Loucy (cell line): ENCODE data around the gene CHMP4B.

ENCODE experiments used
- H2AFZ ChIP-seq: fragments of 200-600 bp; sonication (generic); 2 replicates; pipeline ENCODE4 v1.6.0; 2016; ENCODE audit warnings: antibody characterized with exemption, mild to moderate bottlenecking, low read length, moderate library complexity
- H3F3A ChIP-seq: fragments of 200-600 bp; 2 replicates; pipeline ENCODE4 v1.6.0; 2016; ENCODE audit warnings: antibody characterized with exemption, low read depth, mild to moderate bottlenecking
- H3K27me3 ChIP-seq: fragments of 200-600 bp; sonication (generic); 2 replicates; pipeline ENCODE4 v1.6.1; 2014; ENCODE audit warnings: low read length, mild to moderate bottlenecking; ENCODE audit not compliant: insufficient read depth, poor library complexity, severe bottlenecking
- H3K36me3 ChIP-seq: fragments of 200-600 bp; sonication (generic); 2 replicates; pipeline ENCODE4 v1.6.1; 2016; ENCODE audit warnings: low read length; ENCODE audit not compliant: insufficient read depth
- H3K4me1 ChIP-seq: fragments of 200-600 bp; sonication (generic); 2 replicates; pipeline ENCODE4 v1.5.1; 2014; ENCODE audit warnings: low read length, mild to moderate bottlenecking; ENCODE audit not compliant: insufficient read depth, poor library complexity, severe bottlenecking
- H3K4me2 ChIP-seq: fragments of 200-600 bp; sonication (generic); 2 replicates; pipeline ENCODE4 v1.6.0; 2014; ENCODE audit warnings: antibody characterized with exemption, low read length, low read depth, mild to moderate bottlenecking; ENCODE audit not compliant: poor library complexity, severe bottlenecking
- H3K4me3 ChIP-seq: fragments of 200-600 bp; sonication (generic); 2 replicates; pipeline ENCODE4 v1.5.1; 2014; ENCODE audit warnings: low read length, mild to moderate bottlenecking, mixed read lengths; ENCODE audit not compliant: poor library complexity, severe bottlenecking
- H3K79me2 ChIP-seq: fragments of 200-600 bp; sonication (generic); 2 replicates; pipeline ENCODE4 v1.6.1; 2014; ENCODE audit warnings: low read length; ENCODE audit not compliant: insufficient read depth
- H3K9ac ChIP-seq: fragments of 200-600 bp; sonication (generic); 2 replicates; pipeline ENCODE4 v1.6.0; 2014; ENCODE audit warnings: mild to moderate bottlenecking, low read depth, low read length, moderate library complexity; ENCODE audit not compliant: poor library complexity, severe bottlenecking
- H3K9me2 ChIP-seq: fragments of 200-600 bp; sonication (generic); replicated peaks from 2 replicates; pipeline ENCODE4 v1.6.1; 2016; ENCODE audit warnings: low read depth, low read length, mixed read lengths
- H3K9me3 ChIP-seq: fragments of 200-600 bp; sonication (generic); 2 replicates; pipeline ENCODE4 v1.6.1; 2014; ENCODE audit warnings: mild to moderate bottlenecking, antibody characterized with exemption, low read length, low read depth; ENCODE audit not compliant: insufficient read depth
- H4K20me1 ChIP-seq: fragments of 200-600 bp; sonication (generic); 2 replicates; pipeline ENCODE4 v1.6.0; 2014; ENCODE audit warnings: antibody characterized with exemption, low read length, mild to moderate bottlenecking; ENCODE audit not compliant: insufficient read depth, poor library complexity, severe bottlenecking
- EZH2phosphoT487 ChIP-seq: fragments of 200-600 bp; IDR thresholded peaks from 2 replicates; pipeline ENCODE4 v1.6.1; 2018; ENCODE audit warnings: antibody characterized with exemption, mild to moderate bottlenecking, moderate library complexity, borderline replicate concordance
- TF ChIP-seq, protein P1 (sequence below): fragments of 200-600 bp; sonication (generic); conservative IDR thresholded peaks from 2 replicates; pipeline ENCODE4 v1.5.1; 2014; ENCODE audit warnings: mild to moderate bottlenecking, antibody characterized with exemption, low read length

Gene CHMP4B, protein sequence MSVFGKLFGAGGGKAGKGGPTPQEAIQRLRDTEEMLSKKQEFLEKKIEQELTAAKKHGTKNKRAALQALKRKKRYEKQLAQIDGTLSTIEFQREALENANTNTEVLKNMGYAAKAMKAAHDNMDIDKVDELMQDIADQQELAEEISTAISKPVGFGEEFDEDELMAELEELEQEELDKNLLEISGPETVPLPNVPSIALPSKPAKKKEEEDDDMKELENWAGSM

DNA sequence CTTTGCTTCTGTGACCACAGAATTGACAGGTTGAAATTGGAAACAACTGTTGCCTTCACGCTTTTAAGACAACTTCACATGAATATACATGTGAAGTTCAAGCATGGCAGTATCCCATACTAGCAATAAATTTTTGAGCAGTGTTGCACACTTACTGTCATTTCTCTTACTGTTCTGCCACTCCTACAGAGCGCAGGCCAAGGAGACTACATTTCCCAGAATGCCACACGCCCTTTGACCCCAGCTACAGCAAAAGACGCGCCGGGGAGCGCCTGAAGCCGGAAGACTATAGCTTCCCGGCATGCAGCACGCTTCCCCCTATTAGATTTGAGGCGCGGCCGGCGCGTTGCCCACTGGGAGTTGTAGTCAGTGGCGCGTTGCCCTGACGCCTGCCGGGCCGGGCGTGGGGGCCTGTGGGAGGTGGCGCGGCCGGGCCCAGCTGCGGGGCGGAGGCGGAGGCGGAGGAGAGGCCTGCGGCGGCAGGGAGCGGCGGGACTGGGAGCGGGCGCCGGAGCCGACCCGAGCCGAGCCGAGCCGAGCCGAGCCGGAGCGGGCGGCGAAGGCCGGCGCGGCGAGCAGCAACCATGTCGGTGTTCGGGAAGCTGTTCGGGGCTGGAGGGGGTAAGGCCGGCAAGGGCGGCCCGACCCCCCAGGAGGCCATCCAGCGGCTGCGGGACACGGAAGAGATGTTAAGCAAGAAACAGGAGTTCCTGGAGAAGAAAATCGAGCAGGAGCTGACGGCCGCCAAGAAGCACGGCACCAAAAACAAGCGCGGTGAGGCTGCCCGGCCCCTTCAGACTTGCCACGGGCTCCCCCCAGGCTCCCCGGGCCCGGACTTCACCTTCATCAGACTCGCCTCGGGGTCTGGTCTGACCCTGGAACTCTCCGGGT lies at the start of gene CHMP4B:
Gene CHMP4B, plus strand, starts transcription at position 464 of the 891 bp plus-strand sequence. Its CDS starts 121 bp downstream, at position 585.
- TF ChIP-seq, protein P1, sequence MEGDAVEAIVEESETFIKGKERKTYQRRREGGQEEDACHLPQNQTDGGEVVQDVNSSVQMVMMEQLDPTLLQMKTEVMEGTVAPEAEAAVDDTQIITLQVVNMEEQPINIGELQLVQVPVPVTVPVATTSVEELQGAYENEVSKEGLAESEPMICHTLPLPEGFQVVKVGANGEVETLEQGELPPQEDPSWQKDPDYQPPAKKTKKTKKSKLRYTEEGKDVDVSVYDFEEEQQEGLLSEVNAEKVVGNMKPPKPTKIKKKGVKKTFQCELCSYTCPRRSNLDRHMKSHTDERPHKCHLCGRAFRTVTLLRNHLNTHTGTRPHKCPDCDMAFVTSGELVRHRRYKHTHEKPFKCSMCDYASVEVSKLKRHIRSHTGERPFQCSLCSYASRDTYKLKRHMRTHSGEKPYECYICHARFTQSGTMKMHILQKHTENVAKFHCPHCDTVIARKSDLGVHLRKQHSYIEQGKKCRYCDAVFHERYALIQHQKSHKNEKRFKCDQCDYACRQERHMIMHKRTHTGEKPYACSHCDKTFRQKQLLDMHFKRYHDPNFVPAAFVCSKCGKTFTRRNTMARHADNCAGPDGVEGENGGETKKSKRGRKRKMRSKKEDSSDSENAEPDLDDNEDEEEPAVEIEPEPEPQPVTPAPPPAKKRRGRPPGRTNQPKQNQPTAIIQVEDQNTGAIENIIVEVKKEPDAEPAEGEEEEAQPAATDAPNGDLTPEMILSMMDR: no peak
- no peak for TF ChIP-seq EZH2phosphoT487
- Histone ChIP-seq H3K9me2 (no peaks in the 10 kb centered on the region), H3K27me3 (no peaks in the 10 kb centered on the region), H3K79me2 (peaks cover 49% of the 10 kb centered on the region), H4K20me1 (peaks cover 36% of the 10 kb centered on the region), H3K9me3 (no peaks in the 10 kb centered on the region), H3F3A (no peaks in the 10 kb centered on the region), H3K36me3 (no peaks in the 10 kb centered on the region), H2AFZ (peak within 1 kb of the TSS; percentile 59), H3K4me3 (peak within 1 kb of the TSS; percentile 83), H3K4me2 (peak within 1 kb of the TSS; percentile 92), H3K4me1 (peaks cover 36% of the 10 kb centered on the region), H3K9ac (peak within 1 kb of the TSS; percentile 87)

DNA sequence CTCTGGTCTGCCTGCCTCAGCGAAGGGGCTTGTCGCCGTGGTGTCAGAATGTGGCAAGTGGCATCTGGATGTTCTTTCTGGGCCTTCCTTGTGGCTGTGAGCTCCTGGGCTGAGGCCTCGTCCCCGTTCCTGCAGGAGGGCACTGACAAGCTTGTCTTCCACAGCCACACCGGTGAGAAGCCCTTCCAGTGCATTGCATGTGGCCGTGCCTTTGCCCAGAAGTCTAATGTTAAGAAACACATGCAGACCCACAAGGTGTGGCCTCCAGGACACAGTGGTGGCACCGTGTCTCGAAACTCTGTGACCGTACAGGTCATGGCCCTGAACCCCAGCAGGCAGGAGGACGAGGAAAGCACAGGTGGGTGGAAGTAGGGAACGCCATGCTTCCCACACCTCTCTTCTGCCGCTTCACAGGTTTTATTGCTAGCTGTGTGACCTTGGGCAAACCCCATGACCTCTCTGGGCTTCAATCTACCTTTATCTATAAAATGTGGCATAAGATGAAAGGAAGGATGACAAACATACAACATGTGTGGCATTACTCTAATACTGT lies 49.4 kb upstream of the CHMP4B start:
- Histone ChIP-seq H3K9me3 (no peaks in the 10 kb centered on the region), H3K79me2 (no peaks in the 10 kb centered on the region), H4K20me1 (no peaks in the 10 kb centered on the region), H3K9ac (no peak overlapping the region), H3K36me3 (peaks cover 3% of the 10 kb centered on the region; the same call in 1 of the 2 replicates), H3K9me2 (no peaks in the 10 kb centered on the region), H3F3A (no peaks in the 10 kb centered on the region), H3K4me2 (no peak overlapping the region), H2AFZ (no peak overlapping the region), H3K4me3 (no peak overlapping the region), H3K27me3 (no peaks in the 10 kb centered on the region), H3K4me1 (no peaks in the 10 kb centered on the region)
- no peak for TF ChIP-seq EZH2phosphoT487
- TF ChIP-seq, protein P1: no peak

DNA sequence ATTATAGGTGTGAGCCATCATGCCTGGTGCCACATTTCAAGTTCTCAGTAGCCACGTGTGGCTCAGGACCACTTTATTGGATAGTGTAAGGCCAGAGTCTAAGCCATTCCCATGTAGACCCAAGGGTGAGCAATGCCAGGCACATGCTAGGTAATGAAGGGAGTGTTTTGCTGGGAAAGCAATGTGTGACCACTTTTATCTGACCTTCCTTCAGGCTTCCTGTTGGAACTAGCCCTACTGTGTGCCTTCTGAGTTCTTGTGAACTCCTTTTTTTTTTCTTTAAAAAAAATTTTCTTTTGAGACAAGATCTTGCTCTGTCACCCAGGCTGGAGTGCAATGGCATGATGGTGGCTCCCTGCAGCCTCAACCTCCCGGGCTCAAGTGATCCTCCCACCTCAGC lies 46.0 kb upstream of the CHMP4B start:
- H3K36me3 ChIP-seq: no peaks in the 10 kb centered on the region
- TF ChIP-seq EZH2phosphoT487: no peak
- TF ChIP-seq, protein P1: no peak
- H3K4me3 ChIP-seq: no peak overlapping the region
- H4K20me1 ChIP-seq: no peaks in the 10 kb centered on the region
- H3K4me1 ChIP-seq: no peaks in the 10 kb centered on the region
- H3K9me2 ChIP-seq: no peaks in the 10 kb centered on the region
- H3K9me3 ChIP-seq: no peaks in the 10 kb centered on the region
- H2AFZ ChIP-seq: no peak overlapping the region
- no peak overlapping the region for H3K4me2 ChIP-seq
- no peaks in the 10 kb centered on the region for H3K27me3 ChIP-seq
- H3K79me2 ChIP-seq: no peaks in the 10 kb centered on the region
- H3F3A ChIP-seq: no peaks in the 10 kb centered on the region
- no peak overlapping the region for H3K9ac ChIP-seq
